Measurements from ENCODE around the gene NOS2.
"Not testable (repeated sequence)": the region's sequence is repeated elsewhere in the genome, so short reads cannot be mapped to it uniquely, and the experiment has no call there.

Gene NOS2

GRCh38 chr17:27800522-27800921 is at the start of gene NOS2:
Gene NOS2, minus strand, starts transcription at chr17:27800529. Its CDS starts 1,720 bp downstream, at chr17:27798809.
- no peak for DNase-seq

GRCh38 chr17:27849474-27850185 is 49.3 kb upstream of the NOS2 start:
- no peak for DNase-seq

- DNase-seq = peak in 1 of 2 experiments; percentile 4
Observed at GRCh38 chr17:27848931-27849330, 48.6 kb upstream of the NOS2 start.

- not testable (repeated sequence) for DNase-seq
Observed at GRCh38 chr17:27846808-27847307, 46.5 kb upstream of the NOS2 start.

GRCh38 chr17:27846042-27846655 is 45.8 kb upstream of the NOS2 start:
- DNase-seq = no peak

GRCh38 chr17:27845264-27846041 is 45.1 kb upstream of the NOS2 start:
- no peak for DNase-seq

- no peak for DNase-seq
Observed at GRCh38 chr17:27840688-27841087, 40.4 kb upstream of the NOS2 start.

GRCh38 chr17:27840406-27840678 is 40.0 kb upstream of the NOS2 start:
- DNase-seq = not testable (repeated sequence)

GRCh38 chr17:27839571-27840405 is 39.5 kb upstream of the NOS2 start:
- DNase-seq = not testable (repeated sequence)

GRCh38 chr17:27838607-27839006 is 38.3 kb upstream of the NOS2 start:
- DNase-seq = not testable (repeated sequence)

GRCh38 chr17:27837769-27838168 is 37.4 kb upstream of the NOS2 start:
- not testable (repeated sequence) for DNase-seq

GRCh38 chr17:27836651-27837050 is 36.3 kb upstream of the NOS2 start:
- no peak for DNase-seq

- no peak for DNase-seq
Observed at GRCh38 chr17:27834571-27834970, 34.2 kb upstream of the NOS2 start.

GRCh38 chr17:27832831-27833230 is 32.5 kb upstream of the NOS2 start:
- DNase-seq = no peak

- not testable (repeated sequence) for DNase-seq
Observed at GRCh38 chr17:27829888-27830287, 29.6 kb upstream of the NOS2 start.

- not testable (repeated sequence) for DNase-seq
Observed at GRCh38 chr17:27829143-27829711, 28.9 kb upstream of the NOS2 start.

GRCh38 chr17:27825459-27825858 is 25.1 kb upstream of the NOS2 start:
- DNase-seq = no peak

- no peak for DNase-seq
Observed at GRCh38 chr17:27824745-27825144, 24.4 kb upstream of the NOS2 start.

GRCh38 chr17:27824176-27824715 is 23.9 kb upstream of the NOS2 start:
- DNase-seq = no peak

- DNase-seq = not testable (repeated sequence)
Observed at GRCh38 chr17:27822108-27822507, 21.8 kb upstream of the NOS2 start.

- no peak for DNase-seq
Observed at GRCh38 chr17:27821318-27821717, 21.0 kb upstream of the NOS2 start.

GRCh38 chr17:27819145-27819544 is 18.8 kb upstream of the NOS2 start:
- no peak for DNase-seq

All from NCI-H2081 (cell line).